Amniotic stem cell (primary cell): Measurements from ENCODE around the gene EXOC6B.

ENCODE experiments used
- DNase-seq: peaks from one replicate; lab custom pipeline; 2025; lab: John Stamatoyannopoulos, UW

Gene EXOC6B

DNA sequence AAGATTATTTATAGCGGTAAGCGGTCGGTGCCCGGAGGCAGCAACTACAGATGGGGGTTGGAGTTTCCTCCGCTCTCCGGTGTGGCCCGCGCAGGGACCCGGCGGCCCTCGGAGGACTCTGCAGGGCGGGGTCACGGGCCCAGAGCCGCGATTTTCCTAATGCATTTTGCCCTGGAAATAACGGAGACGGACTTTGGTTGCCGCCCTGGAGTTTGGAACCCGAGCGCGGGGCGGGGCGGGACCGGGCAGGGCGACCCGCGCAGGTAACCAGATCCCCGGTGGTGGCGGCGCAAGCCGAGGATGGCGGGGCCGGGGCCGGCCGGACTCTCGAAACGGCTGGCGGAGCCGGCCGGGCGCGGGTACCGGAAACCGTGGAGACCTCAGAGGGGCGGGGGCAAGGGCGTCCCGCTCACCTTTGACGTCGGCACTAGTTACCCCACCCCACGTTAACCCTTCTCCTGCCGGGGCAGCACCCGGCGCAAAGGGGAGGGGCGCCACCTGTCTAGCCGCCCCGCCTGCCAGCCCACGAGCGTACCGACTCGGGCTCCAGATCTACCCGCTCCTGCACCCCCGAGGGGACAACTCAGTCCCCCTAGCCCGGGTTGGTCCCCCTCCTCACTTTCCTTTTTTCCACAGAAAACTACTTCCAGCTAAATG lies 681.1 kb downstream of the EXOC6B start:
- no peak for DNase-seq

DNA sequence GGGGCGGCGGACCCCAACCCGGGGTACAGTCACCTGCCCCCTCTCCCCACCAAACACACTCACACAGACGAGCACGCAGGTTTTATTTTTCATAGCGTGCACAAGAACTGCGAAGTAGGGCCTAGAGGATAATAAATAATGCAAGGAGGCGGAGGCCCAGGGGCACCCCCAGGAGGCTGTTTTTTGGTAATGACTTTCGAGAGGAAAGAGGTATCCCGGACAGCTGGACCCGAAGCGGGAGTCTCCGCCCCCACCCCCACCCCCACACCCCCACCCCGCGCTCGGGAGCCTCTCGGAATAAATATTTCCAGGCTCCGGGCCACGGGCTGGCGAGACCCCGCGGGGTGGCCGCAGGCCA lies 681.6 kb downstream of the EXOC6B start:
- DNase-seq, result no peak

DNA sequence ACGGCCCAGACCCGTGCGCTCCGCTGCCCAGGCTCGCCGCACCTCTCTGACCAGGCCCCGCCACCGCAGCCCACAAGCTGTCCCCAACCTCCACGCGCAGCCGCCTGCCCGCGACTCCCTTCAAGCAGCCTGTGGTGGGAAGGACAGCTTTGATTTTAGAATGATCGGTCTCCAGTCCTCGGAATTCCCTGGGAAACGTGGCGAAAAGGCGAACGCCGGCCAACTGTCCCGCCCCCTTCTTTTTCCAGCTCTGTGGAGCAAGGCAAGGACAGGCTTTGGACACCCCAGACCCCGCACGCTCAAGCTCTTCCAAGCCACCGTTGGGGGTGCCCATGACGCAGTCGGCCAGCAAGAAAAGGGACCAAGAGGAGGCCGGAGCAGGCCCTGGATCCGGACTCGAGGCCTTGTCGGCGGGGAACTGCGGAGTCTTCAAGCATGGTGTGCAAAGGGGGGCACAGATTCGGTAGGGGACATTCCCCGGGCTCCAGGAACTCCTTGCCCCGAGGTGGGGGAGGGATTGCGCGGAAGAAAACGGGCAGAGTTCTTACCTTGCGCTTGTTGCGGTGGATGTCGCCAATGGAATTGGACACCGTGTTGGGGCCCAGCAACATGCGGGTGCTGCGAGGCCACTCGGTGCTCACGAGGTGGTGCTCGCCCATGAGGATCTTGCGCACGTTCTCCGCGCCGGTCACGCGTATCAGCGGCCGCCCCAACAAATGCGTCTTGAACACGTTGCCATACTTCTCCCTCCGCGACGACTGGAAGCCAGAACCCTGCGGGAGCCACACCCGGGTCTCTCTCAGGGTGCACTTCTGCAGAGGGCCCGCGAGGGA lies 682.2 kb downstream of the EXOC6B start:
- DNase-seq, result no peak

DNA sequence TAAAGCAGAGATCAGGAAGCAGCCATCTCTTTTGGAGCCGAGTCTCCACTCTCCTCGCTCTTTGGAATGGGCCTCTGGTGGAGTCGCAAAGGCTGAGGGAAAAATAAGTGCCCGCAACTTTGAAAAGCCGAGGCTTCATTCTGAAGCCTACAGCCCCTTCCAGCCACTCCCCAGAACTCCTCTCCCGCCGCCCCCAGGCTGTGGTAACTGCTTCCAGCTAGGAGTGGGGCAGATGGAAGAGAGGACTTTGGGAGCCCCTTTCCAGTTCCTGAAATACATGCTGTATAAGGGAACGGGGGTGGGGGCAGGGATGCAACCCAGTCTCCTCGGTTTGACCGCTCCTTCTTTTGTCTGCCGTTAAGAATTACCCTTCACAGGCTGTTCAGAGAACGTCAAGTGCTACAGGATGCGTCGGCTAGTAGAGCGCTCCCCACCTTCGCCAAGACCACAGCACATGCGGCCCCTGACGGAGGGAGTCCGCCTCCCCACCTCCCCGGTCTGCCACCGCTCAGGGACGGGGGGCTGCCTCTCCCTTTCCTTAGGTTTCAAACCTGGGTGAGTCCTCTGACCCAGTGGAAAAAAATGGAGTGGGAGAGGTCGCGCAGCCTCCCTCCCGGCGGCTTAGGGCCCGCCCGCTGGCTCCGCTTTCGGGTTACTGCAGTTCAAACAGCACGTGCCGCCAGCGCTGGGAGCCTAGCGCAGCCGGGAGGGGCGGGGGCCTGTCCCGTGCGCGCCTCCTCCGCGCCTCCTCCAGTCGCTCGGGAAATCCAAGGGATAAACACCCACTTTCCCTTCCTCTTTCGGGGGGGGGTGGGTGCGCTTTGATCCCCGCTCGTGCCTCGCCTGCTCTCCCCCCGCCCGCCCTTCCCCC lies 683.0 kb downstream of the EXOC6B start:
- no peak for DNase-seq

DNA sequence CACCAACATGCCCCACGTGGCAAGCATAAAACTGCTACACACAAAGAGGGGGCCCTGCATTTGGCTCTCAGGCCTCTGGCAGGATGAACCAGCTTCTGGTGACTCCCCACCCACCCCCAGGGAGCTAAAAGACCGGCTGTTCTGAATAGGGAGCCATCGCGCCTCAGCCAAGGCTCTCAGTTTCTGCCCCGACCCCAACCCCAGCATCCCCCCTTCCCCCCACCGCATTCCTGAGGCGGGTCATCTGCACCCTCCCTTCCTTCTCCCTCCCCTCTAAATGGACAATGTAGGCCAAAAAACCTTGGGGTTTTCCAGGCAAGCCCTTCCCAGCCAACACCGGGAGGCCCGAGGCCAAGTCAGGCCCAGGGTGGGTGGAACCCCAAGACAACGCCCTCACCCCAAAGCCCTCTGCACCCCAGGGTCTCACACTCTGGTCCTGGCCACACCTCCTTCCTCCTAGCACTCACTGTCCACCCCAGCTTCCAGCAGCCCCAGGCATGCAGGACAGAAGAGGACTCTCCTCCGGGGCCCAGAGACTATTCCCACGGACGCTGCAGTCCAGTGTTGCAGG lies 683.9 kb downstream of the EXOC6B start:
- DNase-seq, result no peak

DNA sequence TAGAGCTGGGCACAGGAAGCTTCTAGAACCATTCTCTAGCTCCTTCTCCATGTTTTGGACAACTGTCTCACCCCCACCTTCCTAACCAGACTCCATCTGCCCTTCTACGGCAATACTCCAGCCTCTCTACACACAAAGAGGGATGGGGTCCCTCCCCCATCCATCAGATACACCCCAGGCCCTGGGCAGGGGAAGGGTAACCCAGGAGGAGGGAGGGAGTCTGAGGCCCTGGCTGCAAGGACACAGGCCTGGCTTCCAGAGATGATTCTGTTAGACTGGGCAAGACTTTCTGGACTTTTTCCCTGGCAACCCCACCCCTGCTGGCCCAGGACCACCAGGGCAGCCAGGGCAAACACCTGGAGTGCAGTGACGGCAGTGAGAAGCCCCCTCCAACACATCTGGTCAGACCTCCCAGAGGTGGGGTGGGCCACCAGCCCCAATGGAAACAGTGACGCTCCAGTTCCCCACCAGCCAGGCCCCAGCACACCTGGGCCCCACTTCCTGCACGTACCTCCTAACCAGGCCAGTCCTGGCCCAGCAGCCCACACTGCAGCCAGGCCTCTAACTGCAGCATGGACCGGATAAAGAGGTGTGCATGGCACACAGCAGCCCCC lies 684.7 kb downstream of the EXOC6B start:
- no peak for DNase-seq

DNA sequence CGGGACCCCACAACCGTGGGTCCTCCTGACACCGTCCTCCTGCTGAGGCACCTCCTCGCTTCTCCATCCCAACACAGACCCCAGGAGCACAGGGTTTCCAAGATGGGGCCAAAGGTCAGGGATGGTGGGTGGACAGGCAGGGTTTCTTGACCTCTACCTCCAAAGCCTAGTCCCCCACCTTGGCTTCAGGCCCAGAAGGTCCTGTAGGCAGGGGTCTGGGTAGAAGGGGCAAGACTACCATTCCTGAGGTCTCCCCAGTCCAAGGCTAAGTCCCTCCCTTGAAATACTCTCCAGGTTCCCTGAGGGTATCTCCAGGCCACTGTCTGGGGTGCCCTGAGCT lies 685.2 kb downstream of the EXOC6B start:
- no peak for DNase-seq

DNA sequence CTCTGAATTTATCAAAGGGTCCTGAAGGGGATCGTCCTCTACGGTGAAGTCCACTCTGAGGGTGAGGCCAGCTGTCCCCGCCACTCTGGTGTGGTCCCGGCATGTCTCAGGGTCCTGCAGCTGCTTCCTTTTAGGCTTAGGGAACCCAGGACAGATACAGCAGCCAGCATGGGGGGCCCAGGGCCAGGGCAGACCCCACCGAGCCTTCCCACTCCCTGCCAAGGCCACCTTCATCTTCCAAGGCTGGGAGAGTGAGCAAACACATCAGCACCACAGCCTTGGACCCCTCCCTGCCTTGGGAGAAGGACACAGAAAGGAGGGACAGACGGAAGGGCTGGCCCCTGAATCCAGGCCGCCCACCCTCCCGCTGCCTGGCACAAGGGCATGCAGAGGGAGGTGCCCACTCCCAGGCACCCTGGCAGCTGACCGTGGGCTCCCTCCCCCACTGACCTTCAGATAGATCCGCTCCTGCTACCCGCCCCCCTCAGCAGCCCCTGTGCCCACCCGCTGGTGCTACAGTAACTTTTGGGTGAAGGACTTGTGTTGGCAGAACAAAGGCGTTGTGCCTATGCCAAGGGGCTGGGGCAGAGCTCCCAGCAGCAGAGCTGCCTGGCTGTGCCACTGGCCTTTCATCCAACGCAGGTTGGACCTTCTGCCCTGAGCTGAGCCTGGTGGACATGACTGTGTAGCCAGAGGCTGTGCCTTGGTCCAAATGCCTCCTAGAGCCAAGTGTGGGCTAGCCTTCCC lies 685.8 kb downstream of the EXOC6B start:
- no peak for DNase-seq

DNA sequence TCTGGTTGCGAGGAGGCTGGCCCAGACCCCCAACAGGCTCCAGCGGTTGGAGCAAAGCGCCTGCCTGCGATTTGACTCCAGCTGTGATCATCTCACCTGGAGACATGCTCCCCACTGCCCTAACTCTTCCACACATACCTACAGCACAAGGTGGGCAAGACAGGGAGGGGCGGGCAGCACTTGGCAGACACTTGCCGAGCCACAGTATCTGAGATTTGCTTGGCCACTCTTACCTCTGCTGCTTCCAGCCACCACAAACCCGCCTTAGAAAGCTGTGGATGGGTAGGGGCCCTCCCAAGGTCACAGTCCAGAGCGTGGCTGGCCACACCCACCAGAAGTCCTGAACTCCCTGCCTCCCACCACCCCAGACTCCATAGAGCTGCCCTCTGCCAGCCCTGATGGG lies 686.4 kb downstream of the EXOC6B start:
- no peak for DNase-seq

DNA sequence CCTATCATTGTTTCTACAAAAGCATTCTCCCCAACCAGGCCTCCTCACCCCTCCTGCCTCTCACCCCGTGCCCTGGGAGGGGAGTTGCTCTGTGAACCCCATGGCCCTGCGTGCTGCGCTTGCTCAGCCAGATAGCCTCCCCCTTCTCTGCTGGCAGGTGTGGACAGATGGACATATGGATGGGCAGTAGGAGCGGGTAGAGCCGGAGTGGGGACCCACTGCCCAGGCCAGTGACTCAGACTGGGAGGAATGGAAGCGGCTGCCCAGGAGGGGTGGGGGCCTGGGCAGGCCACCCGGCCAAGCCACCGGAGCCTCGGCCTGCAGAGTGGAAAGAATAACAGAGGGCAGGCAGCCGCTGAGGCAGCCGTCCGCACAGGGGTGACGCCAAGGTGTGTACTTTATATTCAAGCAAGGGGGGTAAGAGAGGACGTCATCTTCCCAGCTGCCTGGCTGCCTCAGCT lies 686.9 kb downstream of the EXOC6B start:
- no peak for DNase-seq

DNA sequence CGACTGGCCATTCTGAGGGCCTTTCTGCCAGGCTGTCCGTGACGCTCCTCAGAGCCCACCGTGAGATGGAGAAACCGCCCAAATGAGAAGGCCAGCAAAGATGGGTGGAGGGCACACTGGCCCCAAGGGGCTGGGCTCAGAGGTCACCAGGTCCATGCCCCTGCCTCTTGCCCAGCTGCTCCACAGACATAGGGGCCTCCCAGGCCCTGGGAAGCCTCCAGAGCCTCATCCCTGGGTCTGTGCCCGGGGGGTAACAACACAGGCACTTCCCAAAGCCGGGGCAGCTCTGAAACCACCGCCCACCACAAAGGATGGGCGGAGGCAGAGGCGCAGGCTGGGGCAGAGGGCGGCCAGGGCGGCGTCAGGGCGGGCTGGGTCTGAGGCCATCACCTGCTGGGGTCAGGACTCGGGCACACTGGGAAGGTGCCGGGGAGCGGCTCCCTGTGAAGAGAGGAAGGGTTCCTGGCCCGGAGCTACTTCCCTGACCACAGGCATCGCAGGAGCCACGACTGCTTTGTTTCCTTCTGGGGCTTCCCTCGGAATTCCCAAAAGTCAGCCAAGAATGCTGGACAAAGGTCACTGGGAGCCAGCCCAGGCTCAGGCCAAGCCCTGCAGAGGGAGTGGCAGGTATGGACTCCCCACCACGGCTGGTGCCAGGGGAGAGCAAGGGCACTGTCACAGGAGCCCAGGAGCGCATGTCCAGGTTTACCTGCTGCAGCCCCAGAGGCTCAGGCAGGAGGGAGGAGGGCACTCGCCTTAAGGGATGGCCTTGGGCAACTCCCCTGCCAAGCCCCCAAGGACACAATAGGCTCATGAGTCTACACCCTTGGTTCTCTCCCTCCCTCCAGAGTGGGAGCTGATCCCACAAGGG lies 687.6 kb downstream of the EXOC6B start:
- DNase-seq, result no peak

DNA sequence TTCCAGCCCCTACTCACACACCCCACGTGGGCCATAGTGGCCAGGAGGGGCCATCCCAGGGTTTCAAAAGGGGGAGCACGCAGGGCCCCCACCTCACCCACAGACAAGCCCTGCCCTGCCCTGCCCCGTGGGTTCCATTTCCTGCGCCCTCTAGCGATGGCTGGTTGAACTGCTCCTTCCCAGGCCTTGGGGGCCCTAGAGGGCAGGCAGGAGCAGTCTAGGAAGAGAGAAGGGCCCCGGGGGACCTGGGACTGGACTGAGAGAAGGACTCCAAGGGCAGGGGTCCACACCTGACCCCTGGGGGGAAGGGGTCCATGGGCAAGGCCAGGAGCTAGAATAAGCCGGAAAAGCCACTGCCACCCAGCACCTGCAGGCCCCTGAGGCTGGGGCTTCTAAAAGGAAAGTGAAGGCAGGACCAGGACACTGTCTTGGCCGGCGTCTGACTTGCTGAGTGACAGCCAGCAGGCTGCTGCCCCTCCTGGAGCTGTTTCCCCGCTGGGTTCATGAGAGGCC lies 688.3 kb downstream of the EXOC6B start:
- no peak for DNase-seq

DNA sequence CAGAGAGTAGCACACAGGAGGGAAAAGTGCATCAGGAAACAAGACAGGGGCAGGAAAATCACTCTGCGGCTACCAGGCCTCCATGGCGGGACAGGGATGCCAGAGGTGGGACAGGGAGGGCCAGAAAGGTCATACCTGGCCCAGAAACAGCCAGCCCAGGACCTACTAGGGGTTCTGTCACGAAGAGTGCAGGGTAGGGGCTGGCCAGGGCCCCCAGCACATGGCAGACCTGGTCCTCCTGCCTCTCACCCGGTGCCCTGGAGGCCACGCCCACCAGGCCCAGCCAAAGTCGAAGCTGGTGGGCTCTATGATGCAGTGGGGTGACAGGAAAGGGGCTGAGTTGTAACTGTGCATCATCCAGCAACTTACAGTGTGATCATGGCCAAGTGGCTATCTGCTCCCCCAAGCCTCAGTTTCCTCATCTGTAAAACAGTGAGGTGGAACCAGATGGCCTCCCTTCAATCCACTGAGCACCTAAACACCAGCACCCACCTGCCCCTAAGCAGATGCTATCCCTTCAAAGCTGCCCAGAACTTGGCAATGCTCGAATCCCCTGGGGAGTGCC lies 688.8 kb downstream of the EXOC6B start:
- DNase-seq, result no peak

DNA sequence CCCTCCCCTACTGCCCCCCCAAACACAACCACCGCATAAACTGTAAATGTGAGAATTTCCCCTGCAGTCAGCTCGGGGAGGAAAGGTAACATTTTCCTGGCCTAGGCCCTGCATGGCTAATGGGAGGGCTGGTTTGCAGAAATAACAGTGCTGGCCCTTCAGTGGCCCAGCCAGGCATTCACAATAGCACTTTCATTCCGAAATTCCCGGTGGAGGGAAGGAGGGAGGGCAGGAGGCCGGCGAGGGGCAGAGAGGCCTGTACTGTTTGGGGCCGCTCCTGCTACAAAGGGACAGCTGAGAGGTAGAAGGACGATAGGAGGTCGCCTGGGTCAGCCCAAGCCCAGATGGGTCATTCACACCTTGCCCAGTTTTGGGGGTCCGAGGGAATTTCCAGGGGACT lies 689.5 kb downstream of the EXOC6B start:
- DNase-seq, result no peak

DNA sequence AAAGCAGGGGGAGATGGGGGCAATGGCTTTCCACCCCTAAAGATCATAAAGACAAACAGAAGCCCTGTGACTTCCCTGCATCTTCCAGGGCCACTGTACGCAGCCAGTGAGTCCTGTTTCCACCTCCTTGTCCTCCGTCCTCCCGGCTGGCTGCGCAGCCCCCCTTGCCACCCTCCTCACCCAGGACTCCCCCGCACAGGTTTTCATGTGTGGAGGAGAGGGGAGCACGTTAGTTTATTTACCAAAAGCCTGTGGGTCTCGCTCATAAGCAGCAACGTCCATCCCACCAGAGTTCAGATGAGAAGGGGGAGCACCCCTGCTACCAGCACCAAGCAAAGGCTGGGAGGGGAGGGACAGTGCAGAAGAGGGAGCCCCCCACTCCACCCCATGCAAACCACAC lies 689.9 kb downstream of the EXOC6B start:
- DNase-seq, result no peak

DNA sequence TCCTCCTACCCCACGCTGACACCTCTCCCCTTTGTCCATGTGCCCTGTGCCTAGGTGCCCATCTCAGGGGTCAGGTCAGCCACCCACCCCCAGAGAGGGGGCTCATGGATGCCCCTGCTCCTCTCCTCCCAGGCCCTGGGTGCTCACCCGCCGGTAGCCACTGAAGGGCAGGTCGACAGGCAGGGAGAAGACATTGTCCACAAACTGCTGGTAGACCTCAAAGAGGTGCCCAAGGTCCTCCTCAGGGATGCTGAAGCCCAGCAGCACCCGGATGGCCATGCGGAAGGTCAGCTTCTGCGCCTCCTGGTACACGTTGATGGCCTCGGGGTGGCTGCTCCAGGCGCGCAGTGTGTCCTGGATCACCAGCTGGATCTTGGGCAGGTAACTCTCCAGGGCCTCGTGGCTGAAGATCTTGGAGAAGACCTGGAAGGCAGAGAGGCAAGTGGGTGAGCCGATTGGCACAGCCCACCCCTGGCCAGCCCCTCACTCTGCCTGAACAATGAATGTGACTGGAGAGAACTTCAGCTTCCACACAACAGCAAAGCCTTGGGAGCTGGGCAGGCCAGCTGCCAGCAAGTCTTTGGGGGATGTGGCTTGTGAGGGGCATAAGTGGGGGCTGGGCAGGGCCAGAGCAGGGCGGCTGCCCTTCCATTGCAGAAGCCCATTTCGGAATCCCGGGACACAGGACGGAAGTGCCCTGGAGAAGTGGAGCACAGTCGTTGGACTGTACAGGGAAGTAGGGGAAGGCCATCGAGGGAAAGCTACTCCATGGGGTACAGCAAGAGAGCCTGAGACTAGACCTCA lies 690.6 kb downstream of the EXOC6B start:
- DNase-seq, result no peak

DNA sequence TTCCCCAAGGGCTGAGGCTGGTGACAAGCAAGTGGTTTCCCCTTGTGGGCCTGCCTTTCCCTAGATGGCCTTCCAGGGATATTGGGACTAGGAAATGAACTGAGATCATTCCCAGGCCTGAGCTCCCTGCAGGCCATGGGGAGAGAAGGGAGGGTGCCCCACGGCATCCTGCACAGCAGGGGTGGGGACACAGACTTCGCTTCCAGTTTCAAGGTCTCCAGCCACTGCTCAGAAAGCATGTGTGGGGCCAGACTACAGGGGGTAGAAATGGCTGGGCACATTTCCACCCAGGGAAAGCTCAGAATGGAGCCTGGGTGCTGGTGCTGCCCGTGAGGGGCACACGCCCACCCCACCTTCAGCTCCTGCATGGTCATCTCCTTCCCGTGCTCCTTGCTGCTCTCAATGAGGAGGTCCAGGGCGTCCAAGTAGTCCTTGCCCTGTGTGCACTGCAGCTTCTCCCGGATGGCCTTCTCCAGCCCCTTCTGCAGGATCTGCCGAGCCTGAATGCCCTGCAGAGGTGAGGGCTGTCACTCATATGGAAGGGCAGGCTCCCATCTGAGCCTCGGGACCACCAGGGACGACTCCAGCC lies 691.3 kb downstream of the EXOC6B start:
- DNase-seq, result no peak

DNA sequence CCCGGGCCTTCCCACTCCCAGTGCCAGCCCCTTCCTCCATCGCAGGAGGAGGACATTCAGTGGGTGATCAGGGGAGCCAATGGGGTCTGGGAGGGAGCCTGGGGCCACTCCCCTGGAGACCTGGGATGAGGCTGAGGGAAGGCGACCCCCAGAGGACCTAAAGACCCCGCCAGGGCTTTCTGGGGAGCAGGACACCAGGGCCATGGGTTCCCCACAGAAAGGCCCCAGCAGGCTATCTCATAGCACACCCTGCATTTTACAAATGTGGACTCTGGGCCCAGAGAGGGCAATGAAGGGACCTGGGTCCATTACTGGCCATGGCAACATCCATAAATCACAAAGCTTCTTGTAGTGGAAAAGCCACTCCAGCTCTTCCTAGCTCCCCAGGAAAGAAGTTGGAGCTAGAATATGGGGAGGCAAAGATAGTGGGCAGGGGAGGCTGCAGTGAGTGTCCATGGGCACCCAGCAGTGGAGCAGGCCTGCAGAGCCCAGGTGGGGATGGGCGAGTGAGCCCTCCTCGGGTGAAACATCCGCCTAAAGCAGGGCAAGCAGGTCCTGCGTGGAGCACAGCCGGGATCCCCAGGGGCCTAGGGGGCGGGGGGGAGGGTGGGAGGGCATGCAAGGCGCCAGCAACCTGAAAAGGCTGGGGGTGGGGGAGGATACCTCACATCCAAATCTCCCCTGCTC lies 692.0 kb downstream of the EXOC6B start:
- no peak for DNase-seq
